Activated CD4-positive, alpha-beta T cell treated with anti-CD3 and anti-CD28 coated beads, Interleukin-2, amount 50 U/mL, for 16 hours (primary cell): ENCODE data around the gene WBP2.

Experiments used
- DNase-seq: peaks from one replicate; pipeline ENCODE4 v3.0.0-alpha.2; 2020

WBP2 gene

DNA sequence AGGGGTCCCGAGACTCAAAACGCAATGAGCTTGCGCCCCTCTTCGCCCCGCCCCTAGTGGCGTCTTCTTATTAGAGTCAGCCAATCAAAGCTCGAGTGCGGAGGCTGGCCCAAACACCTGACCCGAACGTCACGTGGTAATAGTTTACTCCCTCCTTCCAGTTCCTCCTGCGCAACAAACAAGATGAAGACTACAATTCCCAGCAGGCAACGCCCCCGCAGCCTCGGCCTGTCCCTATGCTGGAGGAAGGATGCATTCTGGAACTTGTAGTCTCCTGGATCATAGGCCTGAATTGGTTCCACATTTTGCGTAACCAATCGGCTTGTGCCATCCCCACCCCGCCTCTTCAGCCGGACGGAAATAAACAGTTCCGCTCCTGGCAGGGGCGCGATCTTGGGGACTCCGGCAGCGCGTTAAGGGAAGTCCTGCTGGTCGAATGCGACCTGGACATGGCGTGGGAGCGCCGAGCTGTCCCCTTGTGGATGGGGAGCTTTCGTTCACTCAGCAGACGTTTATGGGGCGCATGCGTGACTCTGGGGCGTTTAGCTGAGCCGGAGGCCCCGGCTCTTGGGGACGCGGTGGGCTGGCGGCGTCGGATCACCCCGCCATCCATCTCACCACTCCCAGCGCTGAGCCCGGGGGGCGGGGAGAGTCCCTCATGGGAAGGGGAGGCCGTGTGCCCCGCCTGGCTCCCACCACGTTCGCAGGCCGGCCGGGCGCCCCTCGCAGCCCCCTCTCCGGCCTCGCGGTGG lies at the start of gene WBP2:
Gene WBP2, minus strand, starts transcription at position 26 of the 752 bp plus-strand sequence. CDS start 38 bp downstream, outside the sequence.
- DNase-seq: peak; percentile 99

DNA sequence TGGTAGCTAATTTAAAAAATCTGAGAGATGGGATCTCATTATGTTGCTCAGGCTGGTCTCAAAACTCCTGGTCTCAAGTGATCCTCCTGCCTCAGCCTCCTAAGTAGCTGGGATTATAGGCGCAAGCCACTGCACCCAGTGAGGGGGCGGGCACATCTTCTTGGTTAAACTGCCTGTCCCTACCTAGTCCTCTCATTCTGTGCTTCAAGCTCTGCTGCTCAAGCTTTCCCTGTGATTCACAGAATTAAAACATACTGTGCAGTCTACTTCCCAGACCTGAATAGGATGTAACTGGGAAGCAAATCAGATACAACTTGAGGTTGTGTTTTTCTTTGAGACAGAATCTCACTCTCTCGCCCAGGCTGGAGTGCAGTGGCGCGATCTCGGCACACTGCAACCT lies 47.3 kb upstream of the WBP2 start:
- DNase-seq: no peak

DNA sequence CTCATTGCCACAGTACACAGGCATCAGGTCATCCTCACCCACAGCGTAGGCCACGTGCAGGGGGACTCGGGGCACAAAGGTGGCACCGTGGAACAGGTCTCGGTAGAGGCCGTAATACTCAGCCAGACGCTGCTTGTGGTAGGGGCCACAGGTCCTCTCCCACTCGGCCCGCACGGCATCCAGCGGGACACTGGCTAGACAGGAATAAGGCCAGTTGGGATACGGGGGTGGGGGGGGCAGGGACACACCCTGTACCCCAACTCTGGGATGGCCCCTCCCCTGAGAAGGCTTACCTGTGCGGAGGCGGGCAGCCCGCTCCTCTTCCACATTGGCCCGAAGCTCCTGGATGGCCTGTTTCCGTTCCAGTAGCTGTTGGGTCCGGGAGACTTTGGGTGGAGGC lies 46.6 kb upstream of the WBP2 start:
- no peak for DNase-seq

DNA sequence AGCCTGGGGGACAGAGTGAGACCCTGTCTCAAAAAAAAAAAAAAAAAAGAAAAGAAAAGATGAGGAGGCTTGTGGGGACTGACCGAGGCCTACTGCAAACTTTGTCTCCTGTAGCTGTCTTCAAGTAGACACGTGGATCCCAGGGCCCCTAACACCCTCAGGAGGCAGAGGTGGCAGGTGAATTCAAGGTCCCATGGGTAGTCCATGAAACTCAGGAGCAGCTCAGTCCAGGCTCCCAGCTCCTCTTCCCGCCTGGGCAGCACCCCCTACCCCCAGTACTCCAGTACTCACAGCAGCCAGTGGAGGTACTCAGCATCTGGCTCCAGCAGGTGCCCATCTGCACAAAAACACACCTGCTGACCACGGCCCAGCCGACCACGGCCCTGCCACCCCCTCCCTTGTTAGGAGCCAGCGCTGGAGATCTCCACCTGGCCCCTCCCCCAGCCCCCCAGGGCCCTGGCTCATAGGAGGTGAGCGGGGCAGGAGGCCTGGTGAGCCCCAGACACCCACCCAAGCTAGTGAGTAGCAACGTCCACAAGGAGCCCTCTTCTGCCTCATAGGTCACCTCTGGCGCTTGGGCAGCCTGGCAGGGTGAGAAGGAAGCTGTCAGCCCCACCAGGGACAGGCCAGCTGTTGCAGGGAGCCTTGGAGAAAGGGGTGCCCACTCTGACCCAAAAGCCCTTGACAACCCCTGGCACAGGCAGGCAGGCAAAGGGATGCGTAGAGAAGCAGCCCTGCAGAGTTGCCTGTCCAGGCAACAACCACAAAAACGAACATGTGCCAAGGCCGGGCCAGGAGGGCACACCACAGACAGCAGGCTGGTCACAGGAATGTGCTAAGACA lies 45.8 kb upstream of the WBP2 start:
- DNase-seq: no peak

DNA sequence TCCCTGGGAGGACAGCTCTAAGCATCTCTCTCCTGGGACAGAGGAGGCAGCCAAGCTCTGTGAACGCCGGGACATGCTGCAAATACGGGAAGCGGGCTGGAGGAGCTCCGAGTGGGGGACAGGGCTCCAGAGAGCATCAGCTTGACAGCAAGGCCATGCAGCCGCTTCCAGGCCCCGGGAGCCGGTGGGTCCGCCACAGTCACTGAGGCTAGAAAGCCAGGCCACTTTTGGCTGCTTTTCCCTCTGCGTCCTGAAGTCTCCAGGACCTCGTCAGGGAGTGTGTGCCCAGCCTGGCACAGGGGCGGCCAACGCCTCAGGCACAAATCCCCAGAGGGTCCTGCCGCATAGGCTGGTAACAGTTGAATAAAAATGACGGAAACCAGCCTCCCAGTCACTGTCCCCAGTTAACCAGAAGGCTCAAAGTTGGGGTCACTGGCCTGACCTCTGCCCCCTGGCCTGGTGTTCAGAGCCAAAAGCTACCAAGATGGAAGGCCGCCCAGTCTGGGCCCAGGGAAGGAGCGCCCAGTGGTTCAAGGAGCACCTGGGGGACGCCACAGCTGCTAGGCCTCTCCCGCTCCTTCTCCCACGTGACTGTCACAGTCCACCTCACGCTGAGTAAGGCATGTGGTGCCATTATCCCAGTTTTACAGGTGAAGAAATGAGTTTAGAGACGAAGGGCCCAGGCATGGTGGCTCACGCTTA lies 44.8 kb upstream of the WBP2 start:
- DNase-seq: no peak

DNA sequence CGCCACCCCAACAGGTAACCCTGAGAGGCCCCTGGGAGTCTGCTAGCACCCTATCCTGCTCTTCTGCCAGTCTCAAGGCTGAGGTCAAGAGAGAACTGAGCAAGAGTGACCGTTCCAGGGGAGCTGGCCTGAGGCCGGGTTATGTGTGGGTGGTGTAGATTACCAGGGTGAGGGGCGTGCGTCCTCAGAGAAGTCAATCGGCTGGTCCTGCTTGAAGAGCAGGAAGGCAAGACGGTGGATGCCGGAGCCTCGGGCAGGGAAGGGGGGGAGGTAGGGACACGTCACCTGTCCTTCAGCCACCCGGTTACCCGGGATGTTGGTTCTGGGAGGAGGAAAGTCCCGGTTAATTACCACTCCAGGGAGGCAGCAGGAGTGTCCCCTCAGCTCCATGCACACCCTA lies 44.2 kb upstream of the WBP2 start:
- no peak for DNase-seq

DNA sequence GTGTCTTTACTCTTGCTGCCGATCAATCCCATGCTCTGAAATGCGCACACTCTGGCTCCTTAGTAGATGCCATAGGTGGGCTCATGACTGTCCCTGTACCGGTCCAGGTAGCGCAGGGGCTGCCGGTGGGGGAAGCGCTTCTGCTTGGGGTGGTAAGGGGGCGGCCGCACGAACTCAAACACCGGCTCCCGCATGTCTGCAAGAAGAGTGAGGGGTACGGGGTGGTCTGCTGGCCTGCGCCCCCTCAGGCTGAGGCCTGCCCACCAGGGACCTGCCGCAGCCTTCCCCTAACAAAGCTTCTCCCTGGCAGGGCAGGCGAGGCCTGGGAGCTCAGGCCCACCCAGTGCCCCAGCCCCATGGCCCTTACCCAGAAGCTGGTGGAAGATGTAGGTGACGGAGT lies 43.7 kb upstream of the WBP2 start:
- no peak for DNase-seq

DNA sequence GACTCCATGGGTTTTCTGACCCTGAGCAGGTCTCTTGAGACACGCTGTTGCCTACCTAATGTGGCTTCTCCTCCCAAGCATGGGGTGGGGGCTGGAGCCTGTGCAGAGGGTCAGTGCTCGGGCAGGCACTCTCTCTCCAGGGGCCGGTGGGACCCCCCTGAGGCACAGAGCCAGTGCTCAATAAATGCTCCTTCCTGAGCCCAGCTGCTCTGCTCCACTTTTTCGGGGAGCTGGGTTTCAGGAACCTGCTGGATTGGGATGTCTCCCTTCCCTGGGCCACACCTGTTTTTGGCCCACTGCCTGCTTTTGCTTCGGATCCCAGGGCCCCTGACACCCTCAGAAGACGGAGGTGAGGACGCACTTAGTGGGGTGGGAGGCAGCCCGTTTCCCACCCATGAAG lies 42.9 kb upstream of the WBP2 start:
- DNase-seq: no peak

DNA sequence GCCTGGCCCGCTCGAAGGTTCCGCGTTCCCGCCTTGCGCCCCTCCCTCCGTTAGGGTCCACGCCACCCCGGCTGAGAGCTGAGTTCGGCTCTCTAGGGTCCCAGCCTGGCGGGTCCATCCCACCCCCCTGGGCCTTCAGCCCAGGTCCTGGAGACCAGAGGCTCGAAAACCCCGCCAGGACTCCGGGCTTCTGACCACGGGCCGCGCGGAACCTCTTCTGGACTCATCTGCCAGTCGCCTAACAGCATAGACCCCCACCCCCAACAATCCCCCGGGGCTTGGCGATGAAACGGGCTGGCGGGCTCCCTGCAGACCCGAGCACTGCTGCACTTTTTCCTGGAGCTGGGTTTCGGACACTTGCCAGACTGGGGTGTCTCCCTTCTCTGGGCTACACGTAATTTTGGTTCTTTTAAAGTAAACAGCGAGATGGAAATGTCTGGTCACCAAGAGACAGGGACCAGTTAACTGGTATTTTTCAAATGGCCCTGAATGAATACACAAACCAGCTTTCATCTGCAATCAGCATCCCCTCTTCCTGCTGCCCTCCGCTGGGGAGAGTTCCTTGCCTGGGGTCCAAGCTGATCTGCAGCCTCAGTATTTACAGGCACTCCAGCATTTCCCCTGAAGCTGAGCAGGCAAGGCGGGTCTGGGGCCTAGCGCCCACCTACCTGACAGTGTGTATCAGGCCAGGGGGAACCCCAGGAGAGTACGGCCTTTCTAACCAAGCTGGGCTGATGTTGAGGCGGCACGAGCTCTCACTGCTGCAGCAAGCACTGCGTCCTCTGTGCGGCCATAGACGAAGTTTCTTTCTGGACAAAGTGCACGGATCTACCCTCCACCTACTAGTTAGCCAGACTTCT lies 42.3 kb upstream of the WBP2 start:
- no peak for DNase-seq

DNA sequence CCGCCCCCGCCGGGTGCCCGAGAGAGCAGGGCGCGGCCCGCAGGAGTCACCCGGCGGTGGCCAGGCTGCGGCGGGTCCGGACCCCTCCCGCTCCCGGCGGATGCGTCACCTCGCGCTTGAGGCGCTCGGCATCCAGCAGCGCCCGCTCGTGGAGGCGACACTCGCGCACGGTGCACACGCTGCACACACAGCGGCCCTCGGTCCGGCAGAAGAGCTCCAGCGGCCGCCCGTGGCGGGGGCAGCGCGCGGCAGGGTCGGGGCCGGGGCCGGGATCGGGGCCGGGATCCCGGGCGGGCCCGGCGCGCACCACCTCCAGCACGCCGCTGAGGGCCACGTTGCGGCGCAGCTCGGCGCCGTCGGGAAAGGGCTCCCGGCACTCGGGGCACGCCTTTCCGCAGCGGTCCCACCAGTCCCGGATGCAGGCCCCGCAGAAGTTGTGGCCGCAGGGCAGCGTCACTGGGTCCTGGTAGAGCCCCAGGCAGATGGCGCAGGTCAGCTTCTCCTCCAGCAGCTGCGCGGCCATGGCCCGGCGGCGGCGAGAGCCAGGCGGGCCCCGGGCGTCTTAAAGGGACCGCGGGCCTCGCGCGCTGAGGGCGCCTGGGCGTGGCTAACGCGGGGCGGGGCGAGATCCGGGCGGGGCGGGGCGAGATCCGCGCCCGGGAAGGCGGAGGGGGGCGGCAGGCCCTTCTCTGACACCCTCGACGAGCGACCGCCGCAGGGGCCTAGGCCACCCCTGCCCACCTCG lies 41.5 kb upstream of the WBP2 start, which contains the start of gene TRIM65:
Gene TRIM65, minus strand, starts transcription at position 537 of the 745 bp plus-strand sequence. Its CDS starts 14 bp downstream, at position 523.
- DNase-seq: peak; percentile 81

DNA sequence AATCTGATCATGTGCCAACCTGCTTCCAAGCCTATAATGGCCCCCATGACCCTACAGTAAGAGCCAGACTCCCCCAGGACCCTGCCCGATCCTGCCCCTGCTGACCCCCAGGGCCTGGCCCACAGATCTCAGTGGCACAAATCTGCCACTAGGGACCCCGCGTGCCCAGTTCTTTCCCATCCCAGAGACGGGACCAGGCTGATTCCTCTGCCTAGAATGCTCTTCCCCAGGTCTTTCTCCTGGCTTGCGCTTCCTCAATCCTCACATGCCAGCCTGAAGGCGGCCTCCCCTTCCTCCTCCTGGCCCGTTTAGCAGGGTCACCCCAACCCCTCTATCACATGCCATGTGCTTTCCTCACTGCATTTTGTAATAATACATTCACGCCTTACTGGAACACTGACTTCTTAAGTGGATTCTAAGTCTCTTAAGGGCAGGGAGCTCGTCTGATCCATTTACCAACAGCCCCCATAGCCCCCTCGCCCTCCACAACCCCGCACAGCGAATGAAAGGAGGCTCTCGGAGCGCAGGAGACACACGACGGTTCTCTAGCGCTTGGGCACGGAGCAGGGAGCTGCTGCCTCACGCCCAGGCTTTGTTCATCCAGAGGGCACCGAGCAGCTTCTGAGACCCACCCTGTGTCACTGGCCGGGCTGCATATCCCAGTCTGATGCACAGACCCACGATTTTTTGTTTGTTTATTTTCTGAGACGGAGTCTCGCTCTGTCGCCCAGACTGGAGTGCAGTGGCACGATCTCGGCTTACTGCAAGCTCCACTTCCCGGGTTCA lies 40.4 kb upstream of the WBP2 start:
- peak; percentile 30 for DNase-seq

DNA sequence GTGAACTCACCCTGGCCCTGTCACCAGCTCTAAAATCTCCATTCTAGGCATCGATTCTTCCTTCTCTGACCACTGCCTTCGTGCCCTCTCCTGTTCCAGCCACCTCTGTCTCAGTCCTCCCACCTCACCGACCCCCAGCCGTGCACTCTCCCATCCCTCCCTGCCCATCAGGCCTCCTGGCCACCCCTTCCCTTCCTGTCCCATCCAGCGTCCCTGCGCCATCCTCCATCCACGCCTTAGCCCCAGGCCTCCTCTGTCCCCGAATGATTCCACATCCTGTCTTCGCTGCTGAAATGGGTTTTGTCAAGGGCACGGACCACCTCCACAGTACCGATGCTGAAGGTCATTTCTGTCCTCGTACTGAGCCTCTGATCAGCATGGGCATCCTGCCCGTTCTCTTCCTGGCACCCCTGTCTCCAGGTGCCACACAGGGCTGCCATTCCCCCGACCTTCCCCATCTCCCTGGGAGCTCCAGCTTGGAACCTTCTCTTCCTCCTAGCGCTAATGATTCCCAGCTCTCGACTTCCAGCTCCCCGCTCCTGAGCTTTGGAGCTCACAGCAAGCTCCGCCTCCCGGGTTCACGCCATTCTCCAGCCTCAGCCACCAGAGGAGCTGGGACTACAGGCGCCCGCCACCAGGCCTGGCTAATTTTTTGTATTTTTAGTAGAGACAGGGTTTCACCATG lies 39.1 kb upstream of the WBP2 start:
- DNase-seq: no peak

DNA sequence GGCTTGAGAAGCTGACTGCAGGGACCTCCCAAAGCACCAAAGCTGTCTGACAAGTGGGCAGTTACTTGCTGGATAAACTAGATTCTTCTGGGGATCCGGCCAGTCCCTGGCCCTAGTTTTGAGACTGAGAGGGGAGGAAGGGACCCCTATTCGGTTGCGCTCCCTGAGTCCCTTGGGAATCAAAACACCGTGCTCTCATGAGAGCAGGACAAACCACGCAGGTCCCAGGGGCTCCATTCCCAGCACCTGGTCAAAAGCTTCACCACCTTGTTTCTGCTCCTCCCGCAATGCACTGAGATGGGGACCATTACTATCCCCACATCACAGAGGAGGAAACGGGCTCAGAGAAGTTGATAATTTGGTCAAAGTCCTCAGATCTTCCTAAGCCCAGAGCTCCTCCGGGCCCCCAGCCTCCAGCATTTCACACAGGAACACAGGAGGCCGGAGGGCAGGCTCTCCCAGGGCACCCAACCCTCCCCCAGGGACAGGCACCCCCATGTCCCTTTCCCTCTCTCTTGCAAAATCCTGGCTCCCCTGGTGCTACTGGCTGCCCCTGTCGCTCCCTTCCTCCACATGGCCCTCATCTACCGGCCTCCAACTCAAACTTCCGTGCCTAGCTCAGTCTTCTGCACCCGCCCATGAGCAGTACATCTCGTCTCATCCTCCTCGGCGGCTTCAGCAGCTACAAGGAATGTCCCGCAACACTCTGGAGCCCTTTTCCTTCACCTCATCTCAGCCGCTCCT lies 38.3 kb upstream of the WBP2 start:
- DNase-seq: no peak

DNA sequence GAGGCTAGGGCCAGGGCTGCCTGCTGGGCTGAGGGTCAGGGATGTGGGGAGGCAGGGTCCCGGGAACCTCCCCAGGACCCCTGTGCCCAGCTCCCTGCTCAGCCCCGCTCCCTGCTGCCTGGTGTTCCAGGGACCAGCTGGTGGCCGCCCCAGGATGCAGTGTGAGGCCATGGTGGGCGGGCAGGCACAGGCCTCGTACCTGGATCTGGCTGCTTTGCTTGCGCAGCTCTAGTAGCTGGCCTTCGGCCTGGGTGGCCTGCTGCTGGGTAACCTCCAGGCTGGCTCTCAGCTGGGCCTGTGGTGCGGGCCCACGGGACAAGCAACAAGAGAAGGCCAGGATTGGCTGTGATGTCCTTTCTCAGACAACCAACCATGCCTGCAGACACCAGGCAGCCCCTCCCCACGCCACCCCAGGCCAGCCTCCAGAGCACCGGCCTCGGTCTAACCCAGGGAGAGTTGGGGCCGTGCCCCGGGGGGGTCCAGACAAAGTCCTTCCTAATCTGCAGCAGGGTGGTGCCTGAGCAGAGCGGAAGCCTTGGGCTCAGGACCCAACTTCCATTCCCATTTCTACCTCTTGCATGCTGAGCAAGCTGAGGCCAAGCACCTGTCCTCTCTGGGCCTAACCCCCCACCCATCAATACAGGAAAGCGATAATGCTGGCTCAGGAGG lies 37.6 kb upstream of the WBP2 start:
- no peak for DNase-seq

DNA sequence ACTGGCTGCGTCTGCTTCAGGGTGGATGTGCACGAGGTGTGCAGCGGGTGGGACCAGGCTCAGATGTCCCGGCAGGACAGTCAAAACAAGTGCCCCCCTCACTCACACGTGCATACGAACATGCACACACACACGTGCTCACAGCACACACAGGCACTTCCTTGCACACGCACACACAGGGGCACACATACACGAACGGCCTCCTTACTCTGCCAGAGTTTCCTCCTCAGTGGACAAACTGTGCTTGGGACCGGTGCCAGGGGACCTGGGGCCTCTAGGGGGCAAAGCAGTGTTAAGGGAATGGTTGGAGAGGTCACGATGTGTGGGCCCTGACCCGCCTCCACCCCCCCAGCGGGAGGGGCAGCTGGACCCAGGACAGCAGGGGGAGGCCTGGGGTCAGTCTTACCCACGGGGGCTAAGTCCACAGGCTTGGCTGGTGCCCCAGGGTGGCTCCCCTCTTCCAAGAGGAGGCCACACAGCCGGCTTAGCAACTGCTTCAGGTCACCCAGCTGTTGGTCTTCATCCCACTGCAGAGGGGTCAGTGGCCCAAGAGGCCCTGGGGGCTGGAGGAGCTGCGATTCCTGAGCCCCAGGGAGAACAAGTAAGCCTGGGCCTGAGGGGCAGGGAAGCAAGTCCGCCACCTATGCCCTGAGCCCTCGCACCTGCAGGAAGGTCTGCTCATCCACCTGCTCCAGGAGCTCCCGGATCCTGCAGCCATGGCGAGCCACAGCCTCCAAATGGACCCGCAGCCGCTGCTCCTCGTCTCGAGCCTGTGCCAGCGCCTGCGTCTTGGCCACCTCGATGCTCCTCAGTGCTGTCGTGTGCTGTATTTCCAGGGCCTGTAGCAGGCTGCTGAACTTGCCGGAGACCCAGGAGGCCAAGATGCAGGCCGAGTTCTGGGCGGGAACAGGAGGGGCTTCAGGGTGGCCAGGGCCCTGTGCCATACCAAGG lies 36.7 kb upstream of the WBP2 start:
- no peak for DNase-seq

DNA sequence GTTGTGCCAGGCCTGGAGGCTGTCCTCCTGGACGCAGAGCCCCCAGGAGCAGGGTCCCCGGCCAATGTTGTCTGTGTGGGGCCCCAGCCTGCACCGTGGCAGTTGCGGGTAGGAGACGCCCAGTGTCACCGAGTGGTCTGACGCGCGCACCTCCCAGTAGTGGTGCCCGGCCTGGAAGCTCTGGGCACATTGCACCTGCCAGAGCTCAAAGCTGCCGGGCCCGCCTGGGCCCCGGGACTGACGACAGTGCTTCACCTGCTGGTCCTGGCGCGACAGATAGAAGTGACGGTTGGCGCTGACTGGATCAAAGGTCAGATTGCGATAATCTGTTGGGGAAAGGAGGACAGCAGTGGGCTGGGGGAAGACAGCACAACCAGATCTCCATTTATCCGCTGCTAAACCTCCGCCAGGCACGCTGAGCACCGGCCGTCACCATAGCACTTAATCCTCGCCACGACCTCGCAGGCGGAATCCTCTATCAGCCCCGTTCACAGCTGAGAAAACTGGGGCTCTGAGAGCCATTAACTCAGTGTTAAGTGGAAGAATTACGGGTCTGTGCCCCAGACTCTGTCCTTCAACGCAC lies 36.0 kb upstream of the WBP2 start:
- no peak for DNase-seq

DNA sequence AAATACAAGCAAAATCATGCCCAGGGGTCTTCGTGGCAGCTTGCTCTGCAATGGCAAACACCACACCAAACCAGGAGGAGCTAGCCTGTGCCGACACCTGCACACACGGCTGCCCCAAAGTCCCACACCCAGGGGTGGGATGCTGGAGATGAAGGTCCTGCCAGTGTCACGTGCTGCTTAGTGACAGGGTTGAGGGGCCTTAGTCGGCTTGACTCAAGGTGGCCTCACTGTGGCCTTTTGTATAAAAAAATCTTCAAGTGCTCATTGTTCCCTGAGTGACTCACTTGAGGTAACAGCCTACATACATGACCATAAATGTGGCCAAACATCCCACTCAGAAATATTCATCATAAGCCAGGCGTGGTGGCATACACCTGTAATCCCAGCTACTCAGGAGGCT lies 34.3 kb upstream of the WBP2 start:
- no peak for DNase-seq
